ENCODE data around the gene ACTRT2.

ACTRT2 gene

GRCh38 chr1:3055051-3055450, 33.8 kb downstream of the ACTRT2 start:
- no peak for DNase-seq

- no peak for DNase-seq
These were observed 35.4 kb downstream of the ACTRT2 start for GRCh38 chr1:3056641-3057040.

DNA sequence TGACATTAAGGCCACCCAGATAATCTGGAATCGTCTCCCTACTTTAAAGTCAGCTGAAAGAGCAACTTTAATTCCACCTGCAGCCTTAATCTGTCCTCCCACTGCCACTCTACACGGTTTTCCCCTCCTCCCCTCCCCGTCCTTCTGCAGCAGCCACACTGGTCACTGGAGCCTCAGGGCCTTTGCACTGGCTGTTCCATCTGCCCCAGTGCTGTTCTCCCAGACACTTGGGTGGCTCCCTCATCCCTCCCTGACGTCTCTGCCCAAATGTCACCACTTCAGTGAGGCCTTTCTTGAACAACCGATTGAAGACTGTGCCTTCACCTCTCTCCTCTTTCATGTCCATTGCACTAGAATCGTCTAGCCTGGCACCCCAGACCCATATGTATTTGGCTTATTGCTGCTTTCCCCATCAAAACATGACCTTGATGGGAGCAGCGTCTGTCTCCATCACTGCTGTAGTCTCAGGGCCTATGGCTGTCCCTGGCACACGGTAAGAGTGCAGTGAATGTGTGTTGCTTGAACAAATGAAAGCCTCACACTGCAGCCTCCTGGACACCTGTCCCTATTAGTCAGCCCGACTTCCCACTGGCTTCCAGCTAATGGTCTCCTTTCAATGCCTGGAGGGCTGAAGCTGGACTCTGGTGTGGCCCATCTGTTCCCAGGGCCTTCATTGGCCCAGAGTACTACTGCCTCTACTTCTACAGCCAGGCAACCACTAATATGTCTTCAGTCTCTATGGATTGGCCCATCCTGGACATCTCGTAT, 37.2 kb downstream of the ACTRT2 start:
- no peak for DNase-seq

- DNase-seq, result no peak
These were observed 38.9 kb downstream of the ACTRT2 start for GRCh38 chr1:3060127-3060526.

DNA sequence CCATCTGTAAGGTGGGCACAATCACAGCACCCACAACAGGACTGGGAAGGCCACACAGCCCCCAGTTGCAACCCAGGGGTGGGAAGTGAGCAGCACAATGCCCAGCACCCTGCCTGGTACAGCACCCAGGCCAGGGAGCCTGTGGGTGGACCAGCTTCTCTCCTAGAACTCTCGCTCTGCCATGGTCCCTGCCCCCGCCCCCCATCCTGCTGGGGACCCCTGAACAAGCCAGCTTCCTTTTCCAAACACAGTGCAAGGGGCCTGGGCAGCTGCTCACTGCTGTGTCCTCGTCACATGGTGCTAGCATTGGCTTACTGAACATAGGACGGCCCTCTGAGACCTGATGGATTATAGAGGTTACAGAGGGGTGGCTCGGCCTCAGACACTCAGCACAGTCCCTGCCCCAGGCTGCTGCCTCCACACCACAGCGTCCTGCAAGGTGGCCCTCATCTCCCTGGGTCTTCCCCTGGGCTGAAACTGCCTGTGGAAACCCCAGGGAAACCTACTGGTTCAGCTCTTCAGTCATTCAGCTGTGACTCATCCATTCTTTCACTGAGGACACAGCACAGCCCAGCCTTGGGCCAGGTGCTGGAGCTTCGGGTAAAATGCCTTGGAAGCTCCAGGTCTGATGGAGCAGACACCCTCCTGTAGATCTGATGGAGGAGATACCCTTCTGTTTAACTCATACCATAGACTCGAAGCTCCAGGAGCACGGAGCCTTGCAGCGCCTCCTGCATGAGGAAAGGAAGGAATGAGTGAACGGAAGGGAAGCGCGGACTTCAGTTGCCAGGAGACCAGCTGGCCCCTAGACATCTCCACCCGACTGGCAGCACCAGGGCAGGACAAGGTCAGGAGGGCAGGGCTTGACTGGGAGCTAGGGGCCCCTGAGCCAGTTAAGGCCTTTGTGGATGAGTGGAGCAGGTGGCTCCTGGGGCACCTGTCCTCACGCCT, 39.6 kb downstream of the ACTRT2 start:
- no peak for DNase-seq

- no peak for DNase-seq
These were observed 40.3 kb downstream of the ACTRT2 start for GRCh38 chr1:3061566-3061965.

DNA sequence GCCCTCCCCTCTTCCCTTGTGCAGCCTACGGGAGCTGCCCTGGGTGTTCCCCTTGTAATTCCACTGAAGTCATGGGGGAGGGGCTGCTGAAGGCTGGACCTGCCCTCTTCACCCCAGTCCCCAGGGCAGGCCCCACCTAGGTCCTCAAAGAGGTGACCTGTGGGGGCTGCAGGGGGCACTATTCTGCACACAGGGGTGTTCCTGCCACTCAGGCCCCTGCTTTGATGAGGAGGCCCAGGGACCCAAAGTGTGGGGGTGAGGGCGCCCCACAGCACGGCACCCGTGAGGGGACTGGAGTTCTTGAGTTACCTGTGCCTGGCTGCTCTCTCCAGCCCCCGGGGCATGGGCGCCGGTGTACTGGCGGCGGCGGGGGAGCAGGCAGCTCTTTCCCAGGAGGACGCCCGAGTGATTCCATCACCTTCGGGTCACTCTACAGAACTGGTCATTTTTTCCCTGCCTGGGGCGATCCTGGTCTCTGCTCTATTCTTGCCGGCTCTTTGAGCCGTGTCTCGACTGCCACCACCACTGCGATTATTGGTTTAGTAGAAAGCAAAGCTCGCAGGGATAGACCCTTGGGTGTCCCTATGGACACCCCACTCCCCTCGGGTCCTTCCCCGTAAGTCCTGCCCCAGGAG, 40.8 kb downstream of the ACTRT2 start:
- no peak for DNase-seq

DNA sequence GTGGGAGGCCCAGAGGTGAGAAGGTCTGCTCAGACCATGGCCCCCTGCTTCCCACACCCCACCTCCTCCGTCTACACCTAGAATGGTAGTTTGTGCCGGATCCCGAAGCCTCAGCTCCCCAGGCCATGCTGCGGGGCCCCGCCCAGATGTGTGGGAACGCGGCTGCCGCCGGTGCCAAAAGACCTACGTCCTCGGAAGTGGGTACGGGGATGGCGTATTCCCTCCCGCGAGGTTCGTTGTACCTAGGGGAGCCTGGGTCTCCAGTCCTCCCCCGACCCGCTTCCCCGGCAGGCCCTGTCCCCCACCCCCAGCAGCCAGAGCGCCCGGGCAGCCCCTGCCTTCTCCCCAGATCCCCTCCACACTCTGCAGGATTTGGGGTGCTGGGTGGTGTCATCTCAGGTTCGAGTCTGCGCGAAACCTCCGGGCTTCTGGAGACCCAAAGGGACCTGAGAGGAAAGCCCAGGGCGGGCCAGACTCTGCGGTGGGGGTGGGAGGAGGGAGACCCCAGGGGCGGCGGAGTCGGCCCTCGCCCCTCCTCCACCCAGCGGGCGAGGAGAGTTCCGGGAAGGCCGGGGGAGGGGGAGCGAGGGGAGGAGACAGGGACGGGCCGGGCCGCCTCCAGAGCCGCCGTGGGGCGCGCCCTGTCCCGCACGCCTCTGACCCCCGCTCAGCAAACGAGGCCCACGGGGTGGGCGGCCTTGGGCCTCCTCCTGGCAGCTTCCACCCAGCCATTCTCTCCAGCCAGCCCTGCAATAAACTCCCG, 41.5 kb downstream of the ACTRT2 start:
- DNase-seq, result no peak

DNA sequence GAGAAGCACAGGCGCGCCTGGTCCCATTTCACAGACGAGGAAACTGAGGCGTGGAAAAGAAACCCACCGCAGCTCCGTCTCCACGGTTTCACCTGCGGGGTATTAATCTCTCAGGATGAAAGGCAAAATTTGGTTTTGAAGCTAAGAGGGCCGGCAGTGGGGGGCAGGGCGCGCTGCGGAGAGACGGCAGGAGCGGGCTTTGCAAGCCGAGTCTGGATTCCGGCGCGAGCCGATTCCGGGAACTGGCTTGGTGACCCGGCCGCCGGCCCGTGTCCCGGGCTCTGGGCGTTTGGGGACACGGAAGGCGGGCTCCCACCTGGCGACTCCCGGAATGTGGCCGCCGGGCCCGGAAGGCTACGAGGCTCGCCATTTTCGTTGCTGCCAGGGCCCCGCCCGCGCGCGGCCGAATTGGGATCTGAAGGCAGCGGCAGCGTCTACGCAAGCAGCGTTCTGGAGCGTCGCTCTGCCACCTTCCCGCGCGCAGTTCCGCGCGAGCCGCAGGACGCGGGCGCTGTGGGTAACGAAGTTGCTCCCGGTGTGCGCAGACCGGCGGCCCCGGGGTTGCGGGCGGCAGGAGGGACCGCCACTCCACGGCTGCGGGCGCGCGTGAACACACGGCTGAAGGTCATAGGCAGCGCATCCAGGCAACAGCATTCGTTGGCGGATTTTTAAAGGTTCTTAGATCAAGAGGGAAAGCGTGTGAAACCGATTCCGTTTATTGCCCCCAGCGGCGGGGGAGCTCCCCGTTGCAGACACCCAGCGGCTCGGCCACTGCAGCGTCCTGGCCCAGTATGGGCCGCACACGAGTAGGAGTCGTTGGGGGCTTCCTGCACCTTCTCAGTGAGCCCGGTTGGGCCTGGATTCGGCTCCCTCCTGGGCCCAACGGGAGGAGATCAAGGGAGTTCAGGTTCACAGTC, 42.4 kb downstream of the ACTRT2 start:
- no peak for DNase-seq

GRCh38 chr1:3064296-3064850, 43.1 kb downstream of the ACTRT2 start:
- no peak for DNase-seq

- no peak for DNase-seq
These were observed 43.6 kb downstream of the ACTRT2 start for GRCh38 chr1:3064901-3065300.

DNA sequence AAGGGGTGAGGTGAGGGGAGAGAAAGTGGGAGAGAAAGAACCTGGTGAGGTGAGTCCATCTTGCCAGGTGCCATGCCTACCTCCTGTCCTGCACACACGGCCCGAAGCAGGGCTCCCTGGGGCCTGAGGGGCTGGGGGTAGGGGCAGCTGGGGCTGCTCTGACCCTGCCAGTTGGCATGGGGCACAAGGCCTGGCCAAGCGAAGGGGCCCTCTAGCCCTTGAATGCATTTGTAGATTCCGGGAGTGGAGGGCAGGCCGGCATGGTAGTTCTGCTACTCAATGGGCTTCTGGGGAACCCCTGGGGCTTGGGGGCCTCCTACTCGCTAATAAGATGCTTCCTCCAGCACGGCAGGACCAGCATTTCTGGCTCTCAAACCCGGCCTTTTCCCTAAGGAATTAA, 44.1 kb downstream of the ACTRT2 start:
- no peak for DNase-seq

DNA sequence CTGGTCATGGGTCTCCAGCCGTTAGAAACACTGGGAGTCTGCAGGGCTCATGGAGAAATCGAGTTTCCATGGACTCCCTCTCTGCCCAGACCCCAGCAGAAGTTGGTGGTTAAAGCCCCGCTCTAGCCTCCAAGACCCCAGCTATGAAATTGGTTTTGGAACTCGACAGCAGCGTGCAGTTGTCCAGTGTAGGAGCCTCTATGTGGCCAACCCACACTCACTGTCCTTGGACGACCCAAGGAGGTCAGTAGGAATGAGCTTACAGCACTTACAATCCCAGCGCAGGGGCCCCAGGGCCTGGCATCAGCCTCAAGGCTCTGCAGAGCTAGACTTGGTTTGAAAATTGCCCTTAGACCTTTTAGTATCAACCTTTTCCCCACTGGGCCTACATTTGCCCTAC, 44.5 kb downstream of the ACTRT2 start:
- DNase-seq, result no peak

DNA sequence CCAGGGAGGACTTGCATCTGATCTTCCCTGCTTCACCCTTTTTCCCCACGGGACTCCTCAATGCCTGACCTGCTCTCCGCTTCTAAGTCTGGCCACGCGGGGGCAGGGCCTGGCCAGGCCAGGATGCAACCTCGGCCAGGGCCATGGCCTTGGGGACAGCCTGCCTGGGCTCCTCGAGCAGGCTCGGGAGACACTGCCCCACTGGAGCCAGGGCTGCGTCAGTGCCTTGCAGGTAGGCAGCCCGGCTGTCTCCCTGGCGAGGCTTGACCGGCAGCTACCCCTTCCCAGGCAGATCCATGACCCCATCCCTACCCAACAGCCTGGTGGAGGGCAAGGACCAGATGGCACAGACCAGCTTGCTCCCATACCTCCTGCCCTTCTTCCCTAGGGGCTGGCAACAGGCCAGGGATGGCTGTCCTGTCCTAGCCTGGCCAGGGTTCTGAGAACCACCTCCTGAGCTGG, 45.0 kb downstream of the ACTRT2 start:
- DNase-seq, result no peak

DNA sequence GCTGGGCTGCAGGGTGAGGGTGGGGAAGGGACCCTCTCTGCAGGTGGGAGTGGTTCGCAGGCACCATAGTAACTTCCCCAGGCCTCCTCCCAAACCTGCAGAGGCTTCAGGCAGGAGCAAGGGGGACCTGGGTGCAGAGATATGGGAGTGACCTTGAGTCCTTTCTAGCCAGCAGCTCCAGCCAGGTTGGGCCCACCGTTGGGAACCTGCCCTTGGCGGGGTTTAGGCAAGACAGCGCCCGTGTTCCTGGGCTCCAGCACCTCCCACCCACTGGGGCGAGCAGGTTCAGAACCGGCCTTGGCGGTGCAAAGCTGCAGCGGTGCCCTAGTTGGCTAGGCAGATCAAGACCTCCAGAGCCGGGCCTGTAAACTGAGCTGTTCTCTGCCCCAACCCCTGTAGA, 45.6 kb downstream of the ACTRT2 start:
- no peak for DNase-seq

DNA sequence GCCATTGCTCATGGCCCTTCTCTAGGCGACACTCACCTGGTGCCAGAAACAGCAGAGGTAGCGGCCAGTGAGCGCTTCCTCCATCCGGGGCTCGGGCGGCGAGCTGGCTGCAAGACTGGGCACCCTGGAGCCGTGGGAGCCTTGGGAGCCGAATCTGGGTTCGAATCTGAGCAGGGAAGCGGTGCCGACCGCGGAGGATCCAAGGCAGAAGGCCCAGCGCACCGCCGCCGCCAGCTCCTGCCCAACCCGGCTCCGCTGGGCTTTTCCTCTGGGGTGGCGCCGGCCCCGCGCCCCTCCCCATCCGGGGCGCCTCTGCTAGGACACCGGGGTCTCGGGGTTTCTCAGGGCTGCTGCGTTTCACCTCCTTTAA, 46.0 kb downstream of the ACTRT2 start:
- no peak for DNase-seq

DNA sequence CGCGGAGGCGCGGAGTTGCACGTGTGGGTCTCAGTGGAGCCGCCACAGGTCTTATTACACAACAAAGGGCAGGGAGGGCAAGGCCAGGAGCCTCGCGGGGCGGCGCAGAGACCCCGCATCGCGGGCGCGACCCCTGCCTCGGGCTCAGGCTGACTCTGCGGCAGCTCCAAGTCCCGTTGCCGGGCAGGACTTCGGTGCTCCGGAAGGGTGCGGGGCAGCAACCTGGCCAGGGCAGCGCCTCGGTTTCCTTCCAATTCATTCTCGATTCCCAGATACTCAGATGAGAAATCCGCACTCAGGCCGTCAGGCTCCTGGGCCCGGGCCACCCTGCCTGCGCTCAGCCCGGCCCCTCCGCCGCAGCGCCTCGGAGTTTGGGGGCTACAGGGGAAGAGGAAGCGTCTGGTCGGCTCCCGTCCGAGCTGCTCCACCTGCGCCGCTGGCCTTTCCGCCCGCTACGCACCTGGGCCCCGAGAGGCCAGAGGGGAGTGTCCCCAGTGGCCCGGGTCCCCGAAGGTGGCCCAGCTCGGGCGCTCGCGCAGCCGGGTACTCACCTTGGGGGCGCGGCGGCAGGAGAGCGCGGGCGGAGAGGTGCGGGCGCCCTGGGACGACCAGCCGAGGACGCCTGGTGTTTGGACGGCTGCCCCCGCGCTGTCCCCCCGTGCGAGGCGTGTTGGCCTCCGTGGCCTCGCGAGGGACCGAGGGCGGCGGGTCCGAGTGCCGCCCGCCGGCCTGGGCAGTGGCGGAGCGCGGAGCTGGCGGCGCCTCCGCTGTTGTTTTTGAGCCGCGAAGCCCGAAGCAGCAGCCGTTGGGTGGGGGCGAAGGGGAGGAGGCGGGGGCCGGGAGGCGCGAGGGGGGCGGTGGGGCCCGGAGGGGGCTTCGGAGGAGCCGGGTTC, 46.6 kb downstream of the ACTRT2 start:
- no peak for DNase-seq

DNA sequence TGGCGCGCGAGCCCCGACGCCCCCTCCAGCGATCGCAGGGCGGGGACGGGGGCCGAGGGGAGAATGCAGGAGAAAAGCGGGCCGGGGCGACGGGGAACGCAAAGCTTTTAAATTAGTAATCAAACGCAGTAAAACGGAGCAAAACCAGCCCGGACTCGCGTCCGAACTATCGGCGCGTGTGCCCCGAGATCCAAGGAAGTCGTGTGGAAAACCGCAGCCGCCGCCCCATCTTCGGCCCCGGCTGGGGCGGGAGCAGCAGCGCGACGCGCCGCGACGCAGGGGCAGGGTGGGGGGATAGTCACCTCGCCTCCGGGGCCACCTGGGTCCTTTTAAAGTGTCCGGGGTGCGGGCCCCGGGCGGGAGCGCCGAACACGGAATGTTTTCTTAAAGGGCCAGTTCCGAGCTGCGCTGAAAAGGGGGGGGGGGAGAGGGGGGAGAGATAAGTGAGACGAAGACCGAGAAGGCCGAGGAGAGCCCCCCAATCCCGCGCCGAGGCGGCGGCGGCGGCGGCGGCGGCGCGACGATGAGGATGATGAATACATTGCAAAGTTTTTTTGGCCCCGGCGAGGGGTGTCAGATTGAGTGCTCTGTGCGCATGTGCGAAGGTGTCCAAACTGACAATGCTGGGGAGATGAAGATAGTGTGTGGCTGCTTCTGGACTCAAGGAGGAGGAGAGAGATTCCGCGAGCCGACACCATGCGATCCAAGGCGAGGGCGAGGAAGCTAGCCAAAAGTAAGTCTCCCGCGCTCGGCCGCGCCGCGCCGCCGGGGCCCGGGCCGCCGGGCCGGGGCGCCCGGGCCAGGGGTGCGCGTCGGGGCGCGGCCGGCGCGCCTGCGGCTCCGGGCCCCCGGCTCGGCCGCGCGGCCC, 47.5 kb downstream of the ACTRT2 start, which contains the start of gene PRDM16:
Gene PRDM16, plus strand, starts transcription at position 640 of the 868 bp plus-strand sequence. Its CDS starts 57 bp downstream, at position 697.
- peak; percentile 52 for DNase-seq

Measured in fibroblast of skin of scalp (primary cell).